PC-3 (cell line): Measurements from ENCODE around the gene CAMK1D. TPM values are rescaled to one million over a fixed set of nuclear protein-coding genes. Genes with fewer than 3 reads are reported as not detected.
A peak's percentile ranks its signal among the peaks of the same experiment; 100 is the strongest.

Experiments used
- ATAC-seq: fragments of 200-7000 bp; cut with Tn5 transposase; 2 replicates; pipeline ENCODE4 v1.9.1; 2020; ENCODE audit warnings: mild to moderate bottlenecking, moderate library complexity
- BruUV-seq: library from RNA; stranded (reverse); fragments of 400-500 nt; replicated peaks from 2 replicates; lab custom pipeline; 2021; lab: Mats Ljungman, UMichigan
- CTCF ChIA-PET: fragments of 300-600 bp; sonication (Branson Sonifier 250); formaldehyde crosslinking; loops from one replicate; lab custom pipeline; 2022; ENCODE audit warnings: antibody characterized with exemption; lab: Charles Lee
- POLR2A ChIA-PET: fragments of 300-600 bp; sonication (Branson Sonifier 250); formaldehyde crosslinking; loops from one replicate; lab custom pipeline; 2022; ENCODE audit warnings: antibody characterized with exemption; ENCODE audit not compliant: unreplicated experiment; lab: Charles Lee
- DNase-seq: peaks from one replicate; pipeline ENCODE4 v3.0.0-alpha.2; 2015
- H2AFZ ChIP-seq: fragments of 300-600 bp; sonication (generic); 2 replicates; pipeline ENCODE4 v1.6.0; 2016; ENCODE audit warnings: antibody characterized with exemption, low read length
- H3F3A ChIP-seq: fragments of 300-600 bp; sonication (generic); one replicate; pipeline ENCODE4 v1.6.0; 2017; ENCODE audit warnings: antibody characterized with exemption, low read length, control low read depth, mild to moderate bottlenecking; ENCODE audit not compliant: unreplicated experiment
- H3K27ac ChIP-seq: fragments of 300-600 bp; sonication (generic); 2 replicates; pipeline ENCODE4 v1.5.1; 2016; ENCODE audit warnings: mild to moderate bottlenecking, low read length
- H3K27me3 ChIP-seq: fragments of 300-600 bp; sonication (generic); 2 replicates; pipeline ENCODE4 v1.6.1; 2016; ENCODE audit warnings: low read length, mixed read lengths
- H3K36me3 ChIP-seq: fragments of 300-600 bp; sonication (generic); 2 replicates; pipeline ENCODE4 v1.6.1; 2016; ENCODE audit warnings: low read depth, mixed run types, low read length, mixed read lengths
- H3K4me1 ChIP-seq: fragments of 300-600 bp; sonication (generic); 2 replicates; pipeline ENCODE4 v1.5.1; 2016; ENCODE audit warnings: low read length; ENCODE audit not compliant: insufficient read depth
- H3K4me2 ChIP-seq: fragments of 300-600 bp; sonication (generic); 2 replicates; pipeline ENCODE4 v1.6.0; 2016; ENCODE audit warnings: low read length
- H3K4me3 ChIP-seq: fragments of 300-600 bp; sonication (generic); 2 replicates; pipeline ENCODE4 v1.5.1; 2016; ENCODE audit warnings: mild to moderate bottlenecking, low read length, mixed read lengths
- H3K79me2 ChIP-seq: fragments of 300-600 bp; sonication (generic); 2 replicates; pipeline ENCODE4 v1.6.1; 2017; ENCODE audit warnings: low read length, mixed read lengths
- H3K9ac ChIP-seq: fragments of 300-600 bp; sonication (generic); 2 replicates; pipeline ENCODE4 v1.6.0; 2016; ENCODE audit warnings: mild to moderate bottlenecking, low read length
- H3K9me2 ChIP-seq: fragments of 300-600 bp; sonication (generic); replicated peaks from 2 replicates; pipeline ENCODE4 v1.6.1; 2016; ENCODE audit warnings: mixed run types, low read length, mixed read lengths
- H3K9me3 ChIP-seq: fragments of 300-600 bp; sonication (generic); 2 replicates; pipeline ENCODE4 v1.6.1; 2016; ENCODE audit warnings: low read length, mixed read lengths
- H4K20me1 ChIP-seq: fragments of 300-600 bp; sonication (generic); 2 replicates; pipeline ENCODE4 v1.6.1; 2016; ENCODE audit warnings: low read length, mixed read lengths
- EZH2 ChIP-seq: fragments of 300-600 bp; sonication (generic); IDR thresholded peaks from one replicate; pipeline ENCODE4 v1.6.1; 2017; ENCODE audit warnings: antibody characterized with exemption, mild to moderate bottlenecking, low read length; ENCODE audit not compliant: unreplicated experiment
- EZH2phosphoT487 ChIP-seq: fragments of 300-600 bp; sonication (generic); IDR thresholded peaks from 2 replicates; pipeline ENCODE4 v1.6.1; 2018; ENCODE audit warnings: mild to moderate bottlenecking, antibody characterized with exemption, low read length, borderline replicate concordance
- intact Hi-C: fragments of 100-400 bp; cut with micrococcal nuclease; formaldehyde crosslinking; loops from 2 replicates; pipeline ENCODE4 v1.9.0; 2023
- total RNA-seq: library from RNA; depleted of rRNA; stranded (reverse); fragments of >200 nt; gene quantifications from 2 replicates; pipeline ENCODE4 v1.2.3, GENCODE V29; 2014
- TF ChIP-seq, protein P1 (sequence below): fragments of 300-600 bp; sonication (generic); conservative IDR thresholded peaks from 2 replicates; pipeline ENCODE4 v1.5.1; 2017; ENCODE audit warnings: antibody characterized with exemption, low read depth, mild to moderate bottlenecking, low read length

CAMK1D gene
- total RNA-seq, 1 experiment from 2014 or later = 1.3 TPM

DNA sequence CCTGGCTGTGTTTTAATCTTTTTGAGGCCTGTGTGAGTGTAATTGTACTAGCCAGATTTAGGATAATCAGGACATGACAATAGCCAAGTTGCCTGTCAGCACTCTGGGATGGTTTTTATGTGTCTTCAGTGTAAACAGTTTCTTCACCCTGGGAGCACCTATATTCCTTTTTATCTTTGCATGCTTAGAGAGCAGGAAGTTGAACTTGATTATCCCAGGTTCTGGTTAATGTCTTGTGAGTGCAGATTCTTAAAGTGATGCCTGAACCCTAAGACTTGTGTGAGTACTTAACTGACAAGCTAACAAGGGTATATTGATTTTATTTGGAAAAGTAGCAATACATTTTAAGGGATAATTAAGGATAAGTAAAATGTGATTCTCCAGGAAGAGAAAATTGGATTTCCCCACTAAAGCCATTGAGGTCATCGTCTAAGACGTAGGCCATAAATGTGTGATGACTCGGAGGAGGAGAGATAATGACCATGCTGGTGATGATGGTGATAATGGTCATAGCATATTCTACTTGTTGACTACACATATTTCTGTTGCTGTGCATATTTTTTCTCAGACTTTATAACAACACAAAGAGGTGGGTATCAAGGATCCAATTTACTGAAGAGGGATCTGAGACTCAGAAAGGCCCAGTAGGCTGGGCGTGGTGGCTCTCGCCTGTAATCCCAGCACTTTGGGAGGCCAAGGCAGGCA lies 234.7 kb downstream of the CAMK1D start:
- no peak for TF ChIP-seq EZH2phosphoT487
- TF ChIP-seq, protein P1, sequence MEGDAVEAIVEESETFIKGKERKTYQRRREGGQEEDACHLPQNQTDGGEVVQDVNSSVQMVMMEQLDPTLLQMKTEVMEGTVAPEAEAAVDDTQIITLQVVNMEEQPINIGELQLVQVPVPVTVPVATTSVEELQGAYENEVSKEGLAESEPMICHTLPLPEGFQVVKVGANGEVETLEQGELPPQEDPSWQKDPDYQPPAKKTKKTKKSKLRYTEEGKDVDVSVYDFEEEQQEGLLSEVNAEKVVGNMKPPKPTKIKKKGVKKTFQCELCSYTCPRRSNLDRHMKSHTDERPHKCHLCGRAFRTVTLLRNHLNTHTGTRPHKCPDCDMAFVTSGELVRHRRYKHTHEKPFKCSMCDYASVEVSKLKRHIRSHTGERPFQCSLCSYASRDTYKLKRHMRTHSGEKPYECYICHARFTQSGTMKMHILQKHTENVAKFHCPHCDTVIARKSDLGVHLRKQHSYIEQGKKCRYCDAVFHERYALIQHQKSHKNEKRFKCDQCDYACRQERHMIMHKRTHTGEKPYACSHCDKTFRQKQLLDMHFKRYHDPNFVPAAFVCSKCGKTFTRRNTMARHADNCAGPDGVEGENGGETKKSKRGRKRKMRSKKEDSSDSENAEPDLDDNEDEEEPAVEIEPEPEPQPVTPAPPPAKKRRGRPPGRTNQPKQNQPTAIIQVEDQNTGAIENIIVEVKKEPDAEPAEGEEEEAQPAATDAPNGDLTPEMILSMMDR = no peak
- TF ChIP-seq EZH2 = no peak
- DNase-seq (no peak), ATAC-seq (no peak)
- Histone ChIP-seq H3K9ac (no peak overlapping the region), H3K27me3 (no peaks in the 10 kb centered on the region), H3F3A (no peaks in the 10 kb centered on the region), H3K36me3 (no peaks in the 10 kb centered on the region), H3K4me3 (no peak overlapping the region), H3K9me3 (no peaks in the 10 kb centered on the region), H3K4me1 (peaks cover 5% of the 10 kb centered on the region; the same call in 1 of the 2 replicates), H3K4me2 (no peak overlapping the region), H3K9me2 (no peaks in the 10 kb centered on the region), H3K79me2 (no peaks in the 10 kb centered on the region), H3K27ac (no peak overlapping the region), H4K20me1 (no peaks in the 10 kb centered on the region), H2AFZ (no peak overlapping the region)
- intact Hi-C loops = no loop called here
- ChIA-PET POLR2A (no interaction called here), CTCF (no interaction called here)
- BruUV-seq = no TSS peak

DNA sequence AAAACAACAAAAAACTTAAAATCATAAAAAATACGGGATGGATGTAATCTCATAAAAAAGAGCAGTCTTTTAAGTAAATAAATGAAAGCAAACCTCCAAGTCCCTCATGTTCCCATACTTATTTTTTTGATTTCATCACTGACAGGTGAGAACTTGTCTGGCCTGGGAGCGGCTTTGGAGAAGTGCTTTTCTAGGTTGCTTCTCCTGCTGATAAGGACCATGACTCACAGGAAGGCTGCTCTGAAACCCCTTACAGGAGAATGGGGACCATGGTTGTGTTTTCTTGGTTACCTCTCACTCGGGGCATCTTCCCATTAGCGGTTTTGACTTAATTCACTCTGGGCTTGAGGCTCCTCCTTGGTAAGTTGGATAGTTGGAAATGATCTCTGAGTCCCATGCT lies 237.4 kb downstream of the CAMK1D start:
- H4K20me1 ChIP-seq = no peaks in the 10 kb centered on the region
- no peak for ATAC-seq
- H3K79me2 ChIP-seq = no peaks in the 10 kb centered on the region
- no peak for DNase-seq
- H3F3A ChIP-seq = no peaks in the 10 kb centered on the region
- ChIA-PET CTCF (no interaction called here), POLR2A (no interaction called here)
- H3K4me3 ChIP-seq = no peak overlapping the region
- no TSS peak for BruUV-seq
- no peak for TF ChIP-seq EZH2
- no peak for TF ChIP-seq EZH2phosphoT487
- TF ChIP-seq, protein P1 = no peak
- H3K9me2 ChIP-seq = no peaks in the 10 kb centered on the region
- H3K4me2 ChIP-seq = no peak overlapping the region
- H3K4me1 ChIP-seq = peaks cover 5% of the 10 kb centered on the region; the same call in 1 of the 2 replicates
- H2AFZ ChIP-seq = no peak overlapping the region
- H3K9ac ChIP-seq = no peak overlapping the region
- no peak overlapping the region for H3K27ac ChIP-seq
- no peaks in the 10 kb centered on the region for H3K9me3 ChIP-seq
- intact Hi-C loops = loop anchor here (5.0 kb wide), 1 partner anchor 119 kb away; no protein-coding TSS in a partner anchor
- no peaks in the 10 kb centered on the region for H3K27me3 ChIP-seq
- H3K36me3 ChIP-seq = no peaks in the 10 kb centered on the region

DNA sequence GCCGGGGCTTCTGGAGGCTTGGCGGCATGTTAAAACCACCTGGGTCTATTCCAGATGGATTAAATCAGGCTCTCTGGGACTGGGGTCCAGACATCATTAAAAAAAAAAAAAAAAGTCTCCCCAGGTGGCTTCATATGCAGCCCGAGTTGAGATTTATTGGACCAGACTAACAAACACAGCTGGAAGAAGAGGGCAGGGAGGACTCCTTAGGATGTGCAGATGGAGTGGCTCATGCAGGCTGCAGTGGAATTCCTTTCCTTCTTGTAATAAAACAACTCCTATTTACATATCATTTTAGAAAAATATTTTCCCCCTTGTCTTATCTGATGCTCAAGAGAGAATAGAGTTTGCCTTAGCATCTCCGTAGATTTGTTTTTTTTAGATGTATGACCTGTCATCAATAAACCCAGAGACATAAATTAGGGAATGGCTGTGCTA lies 238.1 kb downstream of the CAMK1D start:
- Histone ChIP-seq H3K27ac (peak overlapping the region; percentile 67), H3K4me2 (peak overlapping the region; percentile 82), H3K9me2 (no peaks in the 10 kb centered on the region), H3K9me3 (no peaks in the 10 kb centered on the region), H3K79me2 (no peaks in the 10 kb centered on the region), H3K9ac (no peak overlapping the region), H3K4me3 (peak overlapping the region; percentile 61), H4K20me1 (no peaks in the 10 kb centered on the region), H3K27me3 (no peaks in the 10 kb centered on the region), H3K36me3 (no peaks in the 10 kb centered on the region), H2AFZ (no peak overlapping the region), H3F3A (no peaks in the 10 kb centered on the region), H3K4me1 (peaks cover 5% of the 10 kb centered on the region; the same call in 1 of the 2 replicates)
- POLR2A ChIA-PET = interaction anchor here (0.5 to 0.6 kb wide), 4 partner anchors 16 to 42 kb away, joined by 3 to 6 read pairs (median 4); no protein-coding TSS in a partner anchor
- CTCF ChIA-PET = interaction anchor here (1.1 kb wide), 1 partner anchor 69 kb away, joined by 6 read pairs; no protein-coding TSS in a partner anchor
- ATAC-seq = peak; percentile 38
- DNase-seq = peak; percentile 3
- intact Hi-C loops = loop anchor here (5.0 kb wide), 1 partner anchor 120 kb away; no protein-coding TSS in a partner anchor
- no peak for TF ChIP-seq EZH2phosphoT487
- TF ChIP-seq EZH2 = no peak
- TF ChIP-seq, protein P1 = no peak
- no TSS peak for BruUV-seq
